Measurements from ENCODE around the gene SLIT2.

Gene SLIT2

GRCh38 chr4:20251796-20252655 is at the start of gene SLIT2:
SLIT2 (plus strand) TSS chr4:20251905; CDS start chr4:20253816, 1,911 bp downstream.
- no peak for DNase-seq

GRCh38 chr4:20203508-20203907 is 48.2 kb upstream of the SLIT2 start:
- no peak for DNase-seq

GRCh38 chr4:20217521-20217920 is 34.2 kb upstream of the SLIT2 start:
- no peak for DNase-seq

- DNase-seq: no peak
These were observed 33.8 kb upstream of the SLIT2 start for GRCh38 chr4:20217951-20218350.

- DNase-seq: no peak
These were observed 32.2 kb upstream of the SLIT2 start for GRCh38 chr4:20219521-20219920.

GRCh38 chr4:20237894-20238537 is 13.7 kb upstream of the SLIT2 start:
- DNase-seq: no peak

- DNase-seq: no peak
These were observed 3.5 kb upstream of the SLIT2 start for GRCh38 chr4:20248155-20248558.

- no peak for DNase-seq
These were observed 2.4 kb upstream of the SLIT2 start for GRCh38 chr4:20249333-20249732.

GRCh38 chr4:20251031-20251795 is 492 bp upstream of the SLIT2 start:
- no peak for DNase-seq

GRCh38 chr4:20252656-20253282 is 1.1 kb downstream of the SLIT2 start:
- DNase-seq: no peak

- no peak for DNase-seq
These were observed 1.6 kb downstream of the SLIT2 start for GRCh38 chr4:20253283-20253734.

- no peak for DNase-seq
These were observed 2.2 kb downstream of the SLIT2 start for GRCh38 chr4:20253735-20254409.

- DNase-seq: no peak
These were observed 3.0 kb downstream of the SLIT2 start for GRCh38 chr4:20254511-20255250.

- DNase-seq: no peak
These were observed 3.5 kb downstream of the SLIT2 start for GRCh38 chr4:20255251-20255586.

GRCh38 chr4:20255823-20256222 is 4.1 kb downstream of the SLIT2 start:
- no peak for DNase-seq

GRCh38 chr4:20256381-20256881 is 4.7 kb downstream of the SLIT2 start:
- no peak for DNase-seq

GRCh38 chr4:20259707-20260106 is 8.0 kb downstream of the SLIT2 start:
- no peak for DNase-seq

GRCh38 chr4:20260821-20261220 is 9.1 kb downstream of the SLIT2 start:
- DNase-seq: no peak

- no peak for DNase-seq
These were observed 10.5 kb downstream of the SLIT2 start for GRCh38 chr4:20262221-20262620.

- DNase-seq: no peak
These were observed 13.0 kb downstream of the SLIT2 start for GRCh38 chr4:20264688-20265087.

GRCh38 chr4:20265726-20266125 is 14.0 kb downstream of the SLIT2 start:
- no peak for DNase-seq

Data from SIG-M5 (cell line).